Right lobe of liver (tissue), 6 donors: ENCODE measurements around the gene PLIN4. TPM values are rescaled to one million over a fixed set of nuclear protein-coding genes. Genes with fewer than 3 reads are reported as not detected.

Experiments used
- ATAC-seq, 4 donors: fragments of 200-7000 bp; cut with Tn5 transposase; one replicate each; pipeline ENCODE4 v1.9.1; 2020; ENCODE audit warnings: mild to moderate bottlenecking in 4 of 4, moderate library complexity in 4 of 4
- DNase-seq, 3 donors: peaks; one replicate each; pipeline ENCODE4 v3.0.0-alpha.2; 2020
- H3K27ac ChIP-seq, 3 donors: fragments of 200-600 bp; one replicate each; pipeline ENCODE4 v1.8.0; 2022
- H3K27me3 ChIP-seq, 2 donors: fragments of 200-600 bp; one replicate each; pipeline ENCODE4 v1.8.0; 2022
- H3K36me3 ChIP-seq, 4 donors: fragments of 200-600 bp; sonication (generic) in 1 of 4; one replicate each; pipeline versions ENCODE4 v1.5.1 to v1.8.0; 2017 to 2022; ENCODE audit warnings: control low read depth in 1 of 4
- H3K4me1 ChIP-seq, 4 donors: fragments of 200-600 bp; sonication (generic) in 1 of 4; one replicate each; pipeline versions ENCODE4 v1.5.1 to v1.8.0; 2017 to 2022; ENCODE audit warnings: control low read depth in 1 of 4
- H3K4me3 ChIP-seq, 3 donors: fragments of 200-600 bp; one replicate each; pipeline ENCODE4 v1.8.0; 2022
- H3K9me3 ChIP-seq, 4 donors: fragments of 200-600 bp; sonication (generic) in 1 of 4; one replicate each; pipeline versions ENCODE4 v1.5.1 to v1.8.0; 2017 to 2022; ENCODE audit warnings: control low read depth in 1 of 4
- CTCF ChIP-seq, 4 donors: fragments of 200-600 bp in 3 of 4; fragments of 450-650 bp in 1 of 4; IDR thresholded peaks; one replicate each; pipeline versions ENCODE4 v1.5.1 to v1.8.0; 2016 to 2022; ENCODE audit warnings: antibody characterized with exemption in 4 of 4, mild to moderate bottlenecking in 2 of 4
- POLR2A ChIP-seq: fragments of 450-650 bp; IDR thresholded peaks from one replicate; pipeline ENCODE4 v1.6.1; 2017; ENCODE audit warnings: antibody characterized with exemption, mild to moderate bottlenecking
- WGBS: methylation state at CpG from one replicate; pipeline ENCODE4 v1.1.6; 2018; ENCODE audit warnings: low coverage, low lambda C conversion rate; ENCODE audit not compliant: insufficient coverage; ENCODE audit errors: missing lambda C conversion rate; 5-methylcytosine and 5-hydroxymethylcytosine counted together
- intact Hi-C, 2 donors: fragments of 100-400 bp; cut with DNase I; formaldehyde crosslinking; loops; one replicate each; pipeline versions ENCODE4 v1.11.2 to v1.14.1; 2022
- total RNA-seq, 6 experiments: library from RNA; depleted of rRNA in 2 of 6; stranded (reverse); fragments of >200 nt in 2 of 6; fragmentation: NEBNext Ultra II Directional in 3 of 6; extraction: Animal tissue kit (Norgen Biotek cat#: 25700) in 3 of 6; gene quantifications; one replicate each; pipeline versions ENCODE4 v1.1.0 to v1.2.4, GENCODE V29; 2016 to 2023
- donor health status: DM: no; HTN: yes; CAD: no.
- donor health status: DM: no; HTN: no; CAD: no.
- donor health status: DM: no; HTN: no; CAD: no.
- donor health status: DM: no; HTN: yes; CAD: no.
- donor health status: DM: no; HTN: yes; CAD: no.

Gene PLIN4
- total RNA-seq, 6 experiments from 2014 or later, result 28.4 to 51.2 (median 39.3) TPM

- intact Hi-C loops, result loop anchor here in 1 of 2 donors (10.0 kb wide), 1 partner anchor 235 kb away; no protein-coding TSS in a partner anchor
- Histone ChIP-seq H3K9me3 (no peaks in the 10 kb centered on the region), H3K27ac (no peak overlapping the region), H3K4me3 (no peak overlapping the region), H3K4me1 (no peaks in the 10 kb centered on the region), H3K27me3 (no peaks in the 10 kb centered on the region), H3K36me3 (peaks cover 0 to 46% (median 1%) of the 10 kb centered on the region in 4 donors)
- ATAC-seq (no peak), DNase-seq (no peak)
- WGBS, result 94% methylated on average over 11 of the region's 23 CpGs
- TF ChIP-seq CTCF (IDR thresholded peaks at IDR 0.05) (no peak), POLR2A (no peak)
These were observed 19.0 kb downstream of the PLIN4 start for GRCh38 chr19:4499318-4499717.

GRCh38 chr19:4498694-4499093 is 19.6 kb downstream of the PLIN4 start:
- Histone ChIP-seq H3K27ac (no peak overlapping the region), H3K4me3 (no peak overlapping the region), H3K9me3 (no peaks in the 10 kb centered on the region), H3K36me3 (peaks cover 0 to 48% (median 2%) of the 10 kb centered on the region in 4 donors), H3K27me3 (no peaks in the 10 kb centered on the region), H3K4me1 (no peaks in the 10 kb centered on the region)
- WGBS, result 80% methylated on average over 1 of the region's 12 CpGs
- intact Hi-C loops, result loop anchor here in 1 of 2 donors (10.0 kb wide), 1 partner anchor 234 kb away; no protein-coding TSS in a partner anchor
- no peak for TF ChIP-seq CTCF (IDR thresholded peaks at IDR 0.05)
- TF ChIP-seq POLR2A, result no peak
- no peak for ATAC-seq
- DNase-seq, result no peak

- ATAC-seq, result no peak
- no peak overlapping the region for H3K4me3 ChIP-seq
- no peaks in the 10 kb centered on the region for H3K9me3 ChIP-seq
- H3K36me3 ChIP-seq, result peaks cover 0 to 41% (median 2%) of the 10 kb centered on the region in 4 donors
- intact Hi-C loops, result loop anchor here in 1 of 2 donors (10.0 kb wide), 1 partner anchor 233 kb away; no protein-coding TSS in a partner anchor
- WGBS, result 95% methylated on average over 7 of the region's 25 CpGs
- no peaks in the 10 kb centered on the region for H3K27me3 ChIP-seq
- TF ChIP-seq CTCF (IDR thresholded peaks at IDR 0.05), result no peak
- TF ChIP-seq POLR2A, result no peak
- DNase-seq, result no peak
- H3K4me1 ChIP-seq, result no peaks in the 10 kb centered on the region
- no peak overlapping the region for H3K27ac ChIP-seq
These were observed 20.4 kb downstream of the PLIN4 start for GRCh38 chr19:4497770-4498389.

- H3K27ac ChIP-seq, result no peak overlapping the region
- no peak for DNase-seq
- TF ChIP-seq CTCF (IDR thresholded peaks at IDR 0.05) (no peak), POLR2A (no peak)
- H3K36me3 ChIP-seq, result peaks cover 0 to 32% (median 7%) of the 10 kb centered on the region in 4 donors
- no peaks in the 10 kb centered on the region for H3K4me1 ChIP-seq
- 100% methylated on average over 2 of the region's 18 CpGs for WGBS
- H3K27me3 ChIP-seq, result no peaks in the 10 kb centered on the region
- intact Hi-C loops, result loop anchor here in 1 of 2 donors (10.0 kb wide), 1 partner anchor 232 kb away; no protein-coding TSS in a partner anchor
- no peak for ATAC-seq
- no peaks in the 10 kb centered on the region for H3K9me3 ChIP-seq
- H3K4me3 ChIP-seq, result no peak overlapping the region
These were observed 22.0 kb downstream of the PLIN4 start for GRCh38 chr19:4496304-4496703.
